Fibroblast of skin of right quadriceps (primary cell): ENCODE results near the gene RETREG1.
"Not testable (repeated sequence)": the region's sequence is repeated elsewhere in the genome, so short reads cannot be mapped to it uniquely, and the experiment has no call there.

ENCODE experiments used
- DNase-seq: peaks from one replicate; pipeline ENCODE4 v3.0.0-alpha.2; 2013

Gene RETREG1

GRCh38 chr5:16616536-16617273, at the start of gene RETREG1:
RETREG1 (minus strand) TSS chr5:16616997; CDS start chr5:16616971, 26 bp downstream.
- no peak for DNase-seq

GRCh38 chr5:16666130-16666882, 49.5 kb upstream of the RETREG1 start:
- no peak for DNase-seq

GRCh38 chr5:16665601-16666000, 48.8 kb upstream of the RETREG1 start:
- DNase-seq, result no peak

GRCh38 chr5:16664368-16664767, 47.6 kb upstream of the RETREG1 start:
- no peak for DNase-seq

GRCh38 chr5:16663840-16664239, 47.0 kb upstream of the RETREG1 start:
- peak; percentile 18 for DNase-seq

GRCh38 chr5:16661713-16662112, 44.9 kb upstream of the RETREG1 start:
- no peak for DNase-seq

- DNase-seq, result no peak
Measured at GRCh38 chr5:16660982-16661381, 44.2 kb upstream of the RETREG1 start.

- no peak for DNase-seq
Measured at GRCh38 chr5:16659536-16659935, 42.7 kb upstream of the RETREG1 start.

GRCh38 chr5:16656561-16657191, 39.9 kb upstream of the RETREG1 start:
- peak; percentile 9 for DNase-seq

- no peak for DNase-seq
Measured at GRCh38 chr5:16654647-16655334, 38.0 kb upstream of the RETREG1 start.

GRCh38 chr5:16648739-16649138, 31.9 kb upstream of the RETREG1 start:
- DNase-seq, result not testable (repeated sequence)

- DNase-seq, result no peak
Measured at GRCh38 chr5:16644301-16644889, 27.6 kb upstream of the RETREG1 start.

- DNase-seq, result no peak
Measured at GRCh38 chr5:16642867-16643266, 26.1 kb upstream of the RETREG1 start.

- no peak for DNase-seq
Measured at GRCh38 chr5:16639206-16639605, 22.4 kb upstream of the RETREG1 start.

- DNase-seq, result no peak
Measured at GRCh38 chr5:16628376-16628775, 11.6 kb upstream of the RETREG1 start.

GRCh38 chr5:16626696-16627264, 10.0 kb upstream of the RETREG1 start:
- DNase-seq, result no peak

GRCh38 chr5:16625096-16625495, 8.3 kb upstream of the RETREG1 start:
- no peak for DNase-seq

GRCh38 chr5:16619136-16619535, 2.3 kb upstream of the RETREG1 start:
- DNase-seq, result no peak

- no peak for DNase-seq
Measured at GRCh38 chr5:16618138-16618897, 1.5 kb upstream of the RETREG1 start.

- no peak for DNase-seq
Measured at GRCh38 chr5:16617274-16617968, 624 bp upstream of the RETREG1 start.
